GM19023 (cell line): ENCODE measurements around the gene KIF2A.

ENCODE experiments used
- ATAC-seq: cut with Tn5 transposase; IDR thresholded peaks from one replicate; pipeline ENCODE4 v1.9.1; 2021; ENCODE audit warnings: mild to moderate bottlenecking, moderate library complexity; ENCODE audit not compliant: unreplicated experiment

The KIF2A gene

DNA sequence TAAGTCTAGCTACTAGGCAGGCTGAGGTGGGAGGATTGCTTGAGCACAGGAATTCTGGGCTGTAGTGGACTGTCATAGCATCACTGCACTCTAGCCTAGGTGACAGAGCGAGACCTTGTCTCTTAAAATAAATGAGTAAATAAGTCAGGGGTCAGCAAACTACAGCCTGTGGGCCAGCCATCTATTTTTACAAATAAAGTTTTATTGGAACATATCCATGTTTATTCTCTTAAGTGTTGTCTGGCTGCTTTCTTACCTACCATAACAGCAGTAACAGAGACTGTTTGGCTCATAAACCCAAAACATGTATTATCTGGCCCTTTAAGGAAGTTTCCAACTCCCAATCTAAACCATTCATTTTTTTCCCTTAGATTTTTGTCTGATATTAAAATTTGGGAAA lies 68.1 kb downstream of the KIF2A start:
- no peak for ATAC-seq

DNA sequence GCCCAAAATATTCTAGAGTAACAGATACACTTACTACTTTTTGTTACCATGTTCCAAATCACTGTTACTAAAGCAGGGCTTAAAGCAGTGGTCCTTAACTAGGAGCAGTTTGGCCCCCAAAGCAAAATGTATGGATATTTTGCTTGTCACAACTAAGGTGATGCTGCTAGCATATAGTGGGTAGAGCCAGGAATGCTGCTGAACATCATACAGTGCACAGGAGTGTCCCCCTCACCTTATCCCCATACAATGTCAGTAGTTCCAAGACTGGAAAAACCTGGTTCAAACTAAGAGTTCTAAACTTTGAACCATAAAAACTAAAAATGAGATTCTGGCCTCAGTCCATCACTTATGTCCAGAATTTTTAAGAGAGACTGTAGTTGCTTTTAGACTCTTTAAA lies 69.6 kb downstream of the KIF2A start:
- ATAC-seq: no peak

DNA sequence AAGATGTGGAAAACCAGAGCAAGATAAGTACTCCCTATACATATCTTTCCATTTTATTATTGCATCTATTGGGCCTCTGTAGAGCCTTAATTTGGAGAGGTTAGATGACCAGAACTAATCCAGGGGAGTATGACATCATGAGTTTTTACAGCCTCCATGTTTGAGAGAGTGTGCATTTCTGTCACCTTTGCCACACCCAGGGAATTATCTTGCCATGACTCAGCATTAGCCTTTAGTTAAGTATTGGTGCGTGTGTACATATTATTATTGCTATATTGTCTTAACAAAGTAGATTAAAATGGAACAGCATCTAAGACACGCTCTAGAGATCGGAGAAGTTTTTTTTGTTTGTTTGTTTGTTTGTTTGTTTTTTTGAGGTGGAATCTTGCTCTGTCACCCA lies 70.1 kb downstream of the KIF2A start:
- no peak for ATAC-seq

DNA sequence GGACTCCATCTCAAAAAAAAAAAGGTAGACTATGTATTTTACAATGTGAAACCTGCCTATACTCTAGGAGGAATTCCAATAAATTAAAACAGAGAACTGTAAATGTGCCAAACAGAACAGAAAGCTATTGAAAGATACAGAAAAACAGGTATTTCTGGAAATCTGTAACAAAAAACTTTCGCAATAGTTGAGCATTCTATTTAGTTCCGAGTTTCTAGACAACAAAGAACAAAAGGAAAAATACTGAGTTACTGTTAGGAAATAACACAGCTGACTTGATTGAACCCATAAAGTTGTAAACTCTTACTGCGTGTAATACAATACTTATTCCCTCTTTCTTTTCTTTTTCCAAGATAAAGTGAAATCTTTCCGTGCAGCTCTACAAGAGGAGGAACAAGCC lies 79.1 kb downstream of the KIF2A start:
- ATAC-seq: no peak

DNA sequence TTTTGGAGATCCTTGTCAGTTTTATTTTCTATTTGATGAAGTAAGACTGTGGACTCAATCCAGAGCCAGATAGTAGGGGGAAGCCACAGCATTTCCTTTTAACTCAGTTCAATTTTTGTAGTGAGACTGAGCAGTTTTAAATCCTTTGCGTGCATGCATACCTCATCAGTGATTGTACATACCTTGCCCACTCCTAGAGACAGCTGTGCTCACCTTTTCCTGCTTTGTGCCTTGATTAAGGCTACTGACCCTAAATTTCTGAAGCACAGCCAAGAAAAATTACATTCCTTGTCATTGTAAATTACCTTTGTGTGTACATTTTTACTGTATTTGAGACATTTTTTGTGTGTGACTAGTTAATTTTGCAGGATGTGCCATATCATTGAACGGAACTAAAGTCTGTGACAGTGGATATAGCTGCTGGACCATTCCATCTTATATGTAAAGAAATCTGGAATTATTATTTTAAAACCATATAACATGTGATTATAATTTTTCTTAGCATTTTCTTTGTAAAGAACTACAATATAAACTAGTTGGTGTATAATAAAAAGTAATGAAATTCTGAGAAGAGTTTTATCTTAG lies 79.9 kb downstream of the KIF2A start:
- no peak for ATAC-seq

DNA sequence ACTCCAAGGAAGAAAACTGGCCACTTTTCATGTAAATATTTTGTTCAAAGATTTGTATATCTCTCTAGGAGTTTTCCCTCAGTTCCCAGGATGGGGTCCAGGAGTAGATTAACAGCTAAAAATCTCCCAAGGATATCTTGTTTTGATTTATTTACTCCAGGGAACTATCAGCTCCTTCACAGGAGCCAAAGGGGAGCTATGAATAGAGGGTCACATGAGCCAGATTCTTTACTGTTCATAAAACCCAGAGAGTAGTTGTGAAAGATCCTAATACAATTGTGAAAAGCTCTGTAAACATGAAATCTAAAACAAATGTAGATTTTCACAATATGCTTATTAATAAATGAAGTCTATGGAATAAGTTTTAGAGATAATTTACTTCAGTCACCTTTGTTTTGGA lies 80.8 kb downstream of the KIF2A start:
- ATAC-seq: no peak

DNA sequence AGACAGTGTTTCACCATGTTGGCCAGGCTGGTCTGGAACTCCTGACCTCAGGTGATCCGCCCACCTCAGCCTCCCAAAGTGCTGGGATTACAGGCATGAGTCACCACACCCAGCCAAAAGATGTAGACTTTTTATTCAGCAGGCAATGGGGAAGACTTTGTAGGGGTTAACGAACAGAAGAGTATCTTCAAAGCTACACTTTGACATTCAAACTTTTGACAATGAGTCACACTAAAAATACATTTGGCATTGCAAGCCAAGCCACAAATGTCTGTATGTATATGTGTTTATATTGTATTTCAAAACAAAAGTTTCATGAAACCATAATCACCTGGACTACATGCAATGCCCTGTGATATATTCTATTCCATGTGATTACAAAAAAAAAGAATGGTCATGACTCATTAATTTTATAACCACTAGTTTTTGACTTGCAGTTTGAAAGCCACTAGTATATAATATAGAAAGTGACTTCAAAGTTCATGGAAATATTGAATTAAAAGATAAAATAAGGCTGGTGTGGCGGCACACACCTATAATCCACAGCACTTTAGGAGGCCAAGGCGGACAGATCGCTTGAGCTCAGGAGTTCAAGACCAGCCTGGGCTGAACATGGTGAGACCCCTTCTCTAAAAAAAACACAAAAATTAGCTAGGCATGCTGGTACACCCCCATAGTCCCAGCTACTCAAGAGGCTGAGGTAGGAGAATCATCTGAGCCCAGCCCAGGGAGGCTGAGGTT lies 89.4 kb downstream of the KIF2A start:
- ATAC-seq: no peak

DNA sequence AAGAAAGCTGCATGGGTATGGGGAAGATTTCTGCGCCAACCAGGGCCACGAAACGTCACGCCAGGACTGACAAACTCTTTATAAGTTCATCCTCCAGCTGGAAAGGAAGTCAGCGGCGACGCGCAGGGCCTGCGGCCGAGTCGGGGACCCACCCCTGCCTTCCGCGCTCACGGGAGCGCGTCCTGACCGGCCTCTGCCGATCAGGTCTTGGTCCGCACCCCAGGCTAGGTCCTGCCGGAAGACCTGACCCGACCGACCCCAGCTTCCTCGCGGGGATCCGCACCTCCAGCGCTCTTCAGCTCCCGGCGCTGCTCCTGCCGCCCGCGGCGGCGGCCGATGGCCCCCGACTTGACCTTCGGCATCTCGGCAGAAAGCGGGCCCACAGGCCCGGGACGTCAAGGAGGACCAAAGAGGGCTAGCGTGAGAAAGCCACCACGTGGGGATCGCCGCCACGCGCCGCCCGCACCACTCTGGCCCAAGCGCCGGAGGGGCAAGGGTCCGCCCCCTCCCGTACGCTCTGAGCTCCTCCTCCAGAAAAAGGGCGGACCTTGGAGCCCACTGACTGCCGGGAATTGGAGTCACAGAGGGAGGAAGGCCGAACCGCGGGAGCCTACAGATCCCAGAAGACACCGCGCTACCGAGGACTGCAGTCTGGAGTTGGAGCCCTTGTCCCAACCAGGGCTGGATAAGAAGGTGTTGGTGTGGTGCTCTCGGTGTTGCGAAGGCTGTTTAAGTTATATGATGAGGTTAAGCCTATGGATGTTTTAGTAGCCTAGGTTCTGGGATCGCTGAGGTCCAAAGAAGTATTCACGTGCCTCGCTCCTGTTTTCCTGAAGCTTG lies 97.6 kb downstream of the KIF2A start, which contains the start of gene DIMT1:
Gene DIMT1 (minus strand): TSS at position 495 of the 840 bp plus-strand sequence. CDS start 133 bp downstream, at position 362.
- ATAC-seq: peak; percentile 96

DNA sequence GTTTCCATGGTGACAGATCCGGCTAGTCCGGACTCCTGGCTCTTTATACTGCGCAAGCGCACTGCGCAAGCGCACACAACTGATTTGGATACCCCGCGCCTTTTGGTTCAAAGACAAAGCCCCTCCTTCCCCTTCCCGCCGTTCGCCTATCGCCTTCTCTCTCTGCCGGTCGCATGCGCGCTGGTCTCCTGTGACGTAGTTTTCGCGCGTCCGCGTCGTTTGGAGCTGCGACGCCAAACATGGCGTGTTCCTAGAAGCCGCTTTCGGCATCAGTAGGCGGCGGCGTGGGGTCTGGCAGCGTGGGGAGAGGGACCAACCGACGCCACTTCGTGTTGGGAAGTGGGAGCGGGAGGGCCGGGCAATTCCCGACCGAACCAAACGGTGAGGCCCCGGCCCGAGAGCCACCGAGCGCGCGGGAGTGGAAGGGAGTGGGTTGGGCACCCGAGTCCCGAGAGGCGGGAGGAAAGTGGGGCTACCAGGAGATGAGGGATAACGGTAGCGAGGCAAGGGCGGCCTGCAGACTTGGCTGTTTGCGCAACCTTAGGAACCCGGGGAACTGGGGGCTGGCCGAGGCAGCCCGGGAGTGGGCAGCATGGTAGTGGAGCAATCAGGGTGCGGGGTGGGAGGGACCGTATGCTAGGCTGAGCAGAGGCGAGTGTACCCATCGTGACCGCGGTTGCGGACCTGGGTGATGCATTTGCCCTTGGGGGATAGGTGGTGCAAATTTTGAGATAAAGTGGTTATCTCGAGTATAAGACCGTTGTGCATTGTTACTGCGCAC lies 106.7 kb downstream of the KIF2A start, which contains the start of gene IPO11:
Gene IPO11 (plus strand): TSS at position 215 of the 781 bp plus-strand sequence. CDS start 24,517 bp downstream, outside the sequence.
- ATAC-seq: peak; percentile 96

DNA sequence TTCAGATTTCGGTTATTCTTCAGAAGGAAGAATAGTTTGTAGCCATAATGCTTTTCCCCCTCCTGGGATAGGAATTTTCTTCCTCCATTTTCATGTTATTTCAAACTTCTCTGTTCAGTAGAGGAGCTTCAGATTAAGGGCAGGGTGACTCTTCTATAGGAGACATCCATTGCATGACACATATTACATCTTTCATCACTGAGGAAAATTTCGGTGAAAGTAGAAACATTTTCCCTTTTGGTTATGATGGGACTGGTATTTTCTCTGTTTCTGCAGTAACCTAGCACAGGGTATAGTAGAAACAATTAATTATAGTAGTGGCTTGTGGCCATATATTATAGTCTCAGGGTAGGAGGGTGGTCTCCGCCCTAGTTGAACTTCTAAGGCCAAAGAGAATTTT lies 107.7 kb downstream of the KIF2A start:
- ATAC-seq: no peak

DNA sequence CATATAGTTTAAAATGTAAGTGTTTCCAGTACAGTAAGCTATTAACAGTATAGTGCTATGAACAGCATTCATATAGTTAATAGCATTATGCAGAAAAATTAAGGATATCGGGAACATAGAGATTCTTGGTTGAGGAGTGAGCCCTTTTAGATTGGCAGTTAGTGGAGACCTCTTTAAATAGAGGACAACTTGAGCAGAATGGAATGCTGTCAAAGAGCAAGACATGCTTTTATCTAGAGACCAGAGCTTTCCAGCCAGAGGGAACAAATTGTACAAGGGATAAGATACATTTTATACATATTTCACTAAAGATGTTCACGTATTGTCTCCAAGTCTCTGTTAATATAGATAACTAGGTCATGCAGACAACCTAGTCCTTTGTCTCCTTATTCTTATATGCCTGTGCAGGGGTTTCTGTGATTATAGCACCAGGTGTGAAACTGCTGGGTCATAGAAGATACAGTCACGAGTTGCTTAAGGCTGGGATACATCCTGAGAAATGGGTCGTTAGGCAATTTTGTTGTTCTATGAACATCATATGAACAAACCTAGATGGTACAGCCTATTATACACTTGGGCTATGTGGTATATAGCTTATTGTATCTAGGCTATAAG lies 112.6 kb downstream of the KIF2A start:
- no peak for ATAC-seq

DNA sequence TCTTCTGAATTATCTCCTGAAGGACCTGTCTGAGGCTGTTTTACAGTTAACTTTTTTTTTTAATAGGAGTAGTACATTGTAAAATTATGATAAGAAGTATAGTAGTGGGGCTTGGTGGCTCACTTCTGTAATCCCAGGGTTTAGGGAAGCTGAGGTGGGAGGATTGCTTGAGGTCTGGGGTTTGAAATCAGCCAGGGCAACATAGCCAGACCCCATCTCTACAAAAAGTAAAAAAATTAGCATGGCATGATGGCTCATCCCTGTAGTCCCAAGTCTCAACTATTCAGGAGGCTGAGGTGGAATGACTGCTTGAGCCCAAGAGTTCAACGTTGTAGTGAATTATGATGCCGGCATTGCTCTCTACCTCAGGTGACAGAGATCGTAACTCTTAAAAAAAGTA lies 113.6 kb downstream of the KIF2A start:
- no peak for ATAC-seq

DNA sequence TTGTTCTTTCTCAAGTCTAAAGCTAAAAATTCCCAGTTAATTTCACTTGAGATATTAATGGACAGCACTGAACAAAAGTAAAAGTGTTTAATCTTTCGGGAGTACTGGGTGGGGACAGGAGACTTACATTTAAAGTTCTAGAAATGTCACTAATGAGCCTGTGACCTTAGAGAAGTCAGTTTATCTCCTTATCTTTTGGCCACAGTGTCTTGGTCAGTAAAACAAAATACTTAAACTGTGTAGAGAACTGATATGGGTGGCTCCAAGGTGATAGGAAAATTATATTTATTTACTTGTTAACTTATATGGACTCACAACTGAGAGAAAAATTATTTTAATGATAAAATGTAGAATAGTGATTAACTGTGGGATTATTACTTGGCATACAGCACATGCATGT lies 115.4 kb downstream of the KIF2A start:
- ATAC-seq: no peak

DNA sequence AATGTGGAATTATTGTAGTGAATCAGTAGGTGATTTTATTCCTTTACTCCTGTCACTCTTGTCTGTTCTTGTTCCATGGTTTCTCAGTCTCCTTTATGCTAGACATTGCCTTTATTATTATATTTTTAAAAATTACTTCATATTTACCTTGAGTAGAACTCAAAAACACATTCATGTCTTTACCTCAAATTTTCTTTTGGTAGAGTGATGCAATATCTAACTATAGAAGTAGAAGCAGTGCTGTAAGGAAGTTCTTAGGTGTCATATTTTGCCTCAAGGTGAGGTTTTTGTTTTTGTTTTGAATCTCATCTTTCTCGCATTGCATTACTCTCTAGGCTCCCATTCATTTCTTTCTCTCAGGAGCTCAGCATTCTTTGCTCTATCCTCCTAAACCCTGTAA lies 118.8 kb downstream of the KIF2A start:
- no peak for ATAC-seq

DNA sequence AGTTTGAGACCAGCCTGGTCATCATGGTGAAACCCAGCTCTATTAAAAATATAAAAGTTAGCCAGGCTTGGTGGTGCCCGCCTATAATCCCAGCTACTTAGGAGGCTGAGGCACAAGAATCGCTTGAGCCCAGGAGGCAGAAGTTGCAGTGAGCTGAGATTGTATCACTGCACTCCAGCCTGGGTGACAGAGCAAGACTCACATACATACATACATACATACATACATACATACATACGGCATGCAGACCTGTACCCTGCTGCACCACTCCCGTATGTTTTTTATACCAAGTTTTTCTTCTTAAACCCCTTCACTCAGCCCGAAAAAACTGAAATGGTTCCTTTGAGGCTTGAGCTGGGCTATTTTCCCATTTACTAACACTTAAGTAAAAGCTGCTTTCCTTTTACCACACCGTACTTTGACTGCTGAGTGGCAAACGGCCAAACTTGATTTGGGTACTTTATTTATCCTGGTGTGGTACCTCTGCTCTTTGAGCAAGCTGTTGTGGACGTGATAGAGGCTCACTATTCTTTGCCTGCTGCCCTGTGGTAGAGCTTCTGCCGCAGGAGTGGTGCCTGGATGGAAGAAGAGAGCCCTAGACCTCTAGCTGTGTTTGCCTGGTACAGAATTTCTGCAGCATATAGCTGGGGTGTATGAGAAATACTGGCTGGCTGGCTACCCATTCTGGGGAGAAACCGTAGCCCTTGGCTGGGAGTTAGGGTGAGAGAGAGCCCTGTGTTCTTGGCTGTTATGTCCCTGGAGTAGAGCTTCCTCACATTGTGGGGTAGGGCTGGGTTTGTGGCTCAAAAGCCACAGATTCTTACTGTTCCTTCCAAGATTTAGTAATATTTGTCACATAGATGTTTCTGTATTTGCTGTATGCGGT lies 126.0 kb downstream of the KIF2A start:
- no peak for ATAC-seq

DNA sequence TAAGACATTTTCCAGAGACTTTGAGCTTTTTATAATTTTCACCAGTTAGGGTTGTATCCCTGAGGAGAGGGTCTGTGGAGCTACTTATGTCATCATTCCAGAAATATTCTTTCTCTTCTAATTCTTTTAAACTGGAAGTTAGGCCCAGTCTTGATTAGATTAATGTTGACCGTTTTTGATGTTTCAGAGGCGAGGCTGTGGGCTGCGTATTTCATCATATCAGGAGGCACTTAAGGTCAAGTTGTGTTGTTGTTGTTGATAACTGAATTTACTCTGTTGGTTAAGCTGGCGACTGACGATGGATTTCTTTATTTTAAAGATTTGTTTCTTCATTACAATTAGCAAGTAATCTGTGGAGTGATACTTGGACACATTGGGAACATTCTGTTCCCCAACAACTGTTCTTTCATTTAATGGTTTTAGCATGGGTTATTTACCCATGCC lies 126.6 kb downstream of the KIF2A start:
- ATAC-seq: no peak
